NCI-H1417 (cell line): ENCODE data around the gene KIFC1.

ENCODE experiments used
- DNase-seq, 3 experiments: peaks; one replicate each; lab custom pipeline; 2025; lab: John Stamatoyannopoulos, UW

The KIFC1 gene

DNA sequence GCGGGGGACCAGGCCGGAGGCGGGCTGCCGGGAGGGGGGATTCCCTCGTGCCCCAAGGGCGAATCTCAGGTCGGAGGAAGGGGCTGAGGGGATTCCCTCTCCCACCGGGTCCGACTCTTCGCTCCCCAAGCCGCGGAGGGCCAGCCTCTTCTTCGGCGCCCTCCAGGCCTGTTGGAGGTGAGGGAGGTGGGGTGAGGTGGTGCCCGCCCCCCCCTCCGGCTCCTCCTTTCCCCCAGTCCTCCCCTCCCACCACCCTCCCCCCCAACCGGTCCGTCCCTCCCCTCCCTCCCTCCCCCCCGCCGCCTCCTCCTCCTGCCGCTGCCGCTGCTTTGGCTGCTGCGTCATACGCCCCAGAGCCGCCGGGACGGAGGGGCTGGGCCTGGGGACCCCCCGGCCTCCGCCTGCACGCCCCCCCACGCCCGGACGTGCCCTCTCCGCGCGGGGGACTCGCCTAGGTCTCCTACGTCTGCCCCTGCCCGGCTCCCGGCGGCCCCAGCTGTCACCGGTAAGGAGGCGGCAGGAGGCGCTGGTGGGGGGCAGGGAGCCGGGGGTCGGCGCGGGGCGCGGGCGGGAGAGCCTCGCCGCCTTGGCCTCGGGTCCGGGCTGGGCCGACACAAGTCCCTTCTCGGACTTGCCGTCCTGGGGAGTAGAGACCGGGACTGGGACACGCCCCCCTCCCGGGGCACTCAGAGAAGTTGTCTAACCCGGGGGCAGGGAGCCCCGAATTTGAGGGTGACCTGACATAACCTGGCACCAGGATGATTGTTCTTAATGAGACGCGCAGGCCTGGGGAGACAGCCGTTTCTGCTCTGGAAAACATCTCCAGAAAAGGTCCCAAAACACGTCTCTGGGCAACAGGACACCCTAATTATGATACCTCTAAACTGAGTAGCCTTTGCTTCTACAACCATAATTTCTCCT is 19.3 kb downstream of the KIFC1 start, which contains the start of gene PHF1:
Gene PHF1 (plus strand): TSS at position 304 of the 921 bp plus-strand sequence. CDS start 1,250 bp downstream, outside the sequence.
- DNase-seq = peak in 2 of 3 experiments; percentile 70 to 74

DNA sequence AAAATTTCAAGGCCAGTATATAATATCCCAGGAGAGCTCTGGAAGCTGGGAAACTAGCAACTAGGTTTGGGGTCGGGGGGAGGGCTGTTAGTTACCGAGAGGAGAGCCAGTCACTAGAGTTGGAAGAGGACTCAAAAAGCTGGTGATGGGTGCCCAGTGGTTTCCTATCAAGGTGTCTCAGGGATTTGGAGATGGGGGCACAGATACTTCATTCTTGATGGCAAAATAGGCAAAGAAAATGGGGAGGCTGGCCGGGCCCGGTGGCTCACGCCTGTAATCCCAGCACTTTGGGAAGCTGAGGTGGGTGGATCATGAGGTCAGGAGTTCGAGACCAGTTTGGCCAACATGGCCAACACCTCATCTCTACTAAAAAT is 20.0 kb downstream of the KIFC1 start:
- peak in 1 of 3 experiments; percentile 31 for DNase-seq

- DNase-seq = no peak
These were observed 20.8 kb downstream of the KIFC1 start for GRCh38 chr6:33412140-33413009.

DNA sequence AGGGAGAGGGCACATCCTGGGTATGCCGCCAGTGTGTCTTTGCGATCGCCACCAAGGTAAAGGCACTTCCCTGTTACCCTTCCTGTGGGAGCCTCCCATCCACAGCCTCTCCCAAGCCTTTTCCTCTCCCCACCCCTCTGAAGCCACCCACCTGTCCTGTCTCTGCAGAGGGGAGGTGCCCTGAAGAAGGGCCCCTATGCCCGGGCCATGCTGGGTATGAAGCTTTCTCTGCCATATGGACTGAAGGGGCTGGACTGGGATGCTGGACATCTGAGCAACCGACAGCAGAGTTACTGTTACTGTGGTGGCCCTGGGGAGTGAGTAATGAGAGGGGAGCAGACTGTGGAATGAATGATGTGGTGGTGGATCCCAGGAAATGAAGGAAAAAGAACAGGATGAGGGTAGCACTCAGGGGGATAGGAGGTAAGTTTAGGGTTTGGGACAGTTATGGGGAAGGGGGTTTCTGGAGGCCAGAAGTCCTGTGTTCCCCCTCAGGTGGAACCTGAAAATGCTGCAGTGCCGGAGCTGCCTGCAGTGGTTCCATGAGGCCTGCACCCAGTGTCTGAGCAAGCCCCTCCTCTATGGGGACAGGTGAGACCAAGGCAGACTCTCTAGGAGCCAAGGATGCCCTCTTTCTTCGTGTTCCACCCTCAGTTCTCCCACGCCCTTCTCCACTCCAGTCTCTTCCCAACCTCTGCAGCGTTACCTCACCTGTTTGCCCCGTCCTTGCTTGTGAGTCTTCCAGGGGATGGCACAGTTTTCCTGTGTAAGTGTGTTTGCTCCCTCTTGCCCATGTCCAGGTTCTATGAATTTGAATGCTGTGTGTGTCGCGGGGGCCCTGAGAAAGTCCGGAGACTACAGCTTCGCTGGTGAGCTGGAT is 21.9 kb downstream of the KIFC1 start:
- no peak for DNase-seq

DNA sequence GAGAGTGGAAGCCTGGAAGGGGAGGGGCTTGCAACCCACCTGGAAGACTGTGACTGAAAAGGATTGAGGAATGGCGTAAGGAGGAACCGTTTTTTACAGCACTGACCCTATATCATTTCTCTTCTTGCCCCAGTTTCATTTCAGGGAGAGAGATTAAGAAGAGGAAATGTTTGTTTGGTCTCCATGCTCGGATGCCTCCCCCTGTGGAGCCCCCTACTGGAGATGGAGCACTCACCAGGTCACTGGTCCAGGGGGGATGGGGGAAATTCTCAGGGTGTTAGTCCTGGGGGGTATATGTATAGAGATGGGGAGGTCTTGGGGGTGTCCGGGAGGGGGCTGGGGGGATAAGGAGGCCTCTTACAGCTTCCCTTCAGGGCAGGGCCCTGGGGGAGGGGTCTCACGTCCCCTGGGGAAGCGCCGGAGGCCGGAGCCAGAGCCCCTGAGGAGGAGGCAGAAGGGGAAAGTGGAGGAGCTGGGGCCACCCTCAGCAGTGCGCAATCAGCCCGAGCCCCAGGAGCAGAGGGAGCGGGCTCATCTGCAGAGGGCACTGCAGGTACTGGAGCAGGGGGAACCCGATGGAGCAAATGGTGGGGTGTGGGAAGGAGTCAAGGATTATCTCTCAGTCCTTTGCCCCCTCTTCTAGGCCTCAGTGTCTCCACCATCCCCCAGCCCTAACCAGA is 23.1 kb downstream of the KIFC1 start:
- DNase-seq = no peak

DNA sequence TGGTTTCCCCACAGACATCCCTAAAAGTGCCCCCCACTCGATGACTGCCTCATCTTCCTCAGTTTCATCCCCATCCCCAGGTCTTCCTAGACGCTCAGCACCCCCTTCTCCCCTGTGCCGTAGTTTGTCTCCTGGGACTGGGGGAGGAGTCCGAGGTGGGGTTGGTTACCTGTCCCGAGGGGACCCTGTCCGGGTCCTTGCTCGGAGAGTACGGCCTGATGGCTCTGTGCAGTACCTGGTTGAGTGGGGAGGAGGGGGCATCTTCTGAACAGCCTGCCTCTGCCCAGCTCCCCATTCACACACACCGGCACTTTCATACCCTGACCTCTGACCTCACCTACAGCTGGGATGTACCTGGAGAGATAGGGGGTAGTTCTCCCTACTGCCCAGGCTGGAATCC is 24.2 kb downstream of the KIFC1 start:
- DNase-seq = no peak

- no peak for DNase-seq
These were observed 24.9 kb downstream of the KIFC1 start for GRCh38 chr6:33416386-33417127.

- peak in 1 of 3 experiments; percentile 51 for DNase-seq
These were observed 25.7 kb downstream of the KIFC1 start for GRCh38 chr6:33417128-33417902.

GRCh38 chr6:33417903-33418689 is 26.5 kb downstream of the KIFC1 start, which contains the start of gene CUTA:
TSS of gene CUTA (minus strand) at chr6:33418107. CDS start at chr6:33418000, 107 bp downstream.
- DNase-seq = peak; percentile 99 to 100 (median 99)

DNA sequence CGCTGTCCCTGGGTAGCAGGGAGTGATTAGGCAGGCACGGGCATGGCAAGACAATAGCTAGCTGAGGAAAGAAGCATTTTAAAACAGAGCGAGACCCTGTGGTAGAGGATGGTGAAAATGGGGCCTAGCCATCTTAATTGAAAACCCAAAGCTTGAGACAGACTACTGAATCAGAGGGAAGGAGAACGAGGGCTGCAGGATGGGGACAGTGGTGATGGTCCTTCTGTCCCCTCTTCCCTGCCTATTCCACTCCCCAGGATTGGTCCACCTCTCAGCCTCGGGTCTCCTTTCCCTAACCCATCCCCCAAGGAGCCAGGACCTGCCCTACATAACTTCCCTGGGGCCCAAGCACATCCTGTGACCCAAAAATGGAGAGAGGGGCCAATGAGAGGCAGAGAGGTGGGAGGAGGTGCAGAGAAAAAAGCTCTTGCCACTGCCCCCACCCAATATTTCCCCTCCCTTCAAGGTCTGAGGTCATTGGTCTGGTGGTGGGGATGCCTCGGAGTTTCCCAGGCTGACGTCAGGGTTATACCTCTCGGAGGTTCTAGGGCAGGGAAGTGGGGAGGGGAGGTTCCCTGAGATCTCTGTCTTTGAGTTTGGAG is 27.2 kb downstream of the KIFC1 start:
- DNase-seq = no peak

DNA sequence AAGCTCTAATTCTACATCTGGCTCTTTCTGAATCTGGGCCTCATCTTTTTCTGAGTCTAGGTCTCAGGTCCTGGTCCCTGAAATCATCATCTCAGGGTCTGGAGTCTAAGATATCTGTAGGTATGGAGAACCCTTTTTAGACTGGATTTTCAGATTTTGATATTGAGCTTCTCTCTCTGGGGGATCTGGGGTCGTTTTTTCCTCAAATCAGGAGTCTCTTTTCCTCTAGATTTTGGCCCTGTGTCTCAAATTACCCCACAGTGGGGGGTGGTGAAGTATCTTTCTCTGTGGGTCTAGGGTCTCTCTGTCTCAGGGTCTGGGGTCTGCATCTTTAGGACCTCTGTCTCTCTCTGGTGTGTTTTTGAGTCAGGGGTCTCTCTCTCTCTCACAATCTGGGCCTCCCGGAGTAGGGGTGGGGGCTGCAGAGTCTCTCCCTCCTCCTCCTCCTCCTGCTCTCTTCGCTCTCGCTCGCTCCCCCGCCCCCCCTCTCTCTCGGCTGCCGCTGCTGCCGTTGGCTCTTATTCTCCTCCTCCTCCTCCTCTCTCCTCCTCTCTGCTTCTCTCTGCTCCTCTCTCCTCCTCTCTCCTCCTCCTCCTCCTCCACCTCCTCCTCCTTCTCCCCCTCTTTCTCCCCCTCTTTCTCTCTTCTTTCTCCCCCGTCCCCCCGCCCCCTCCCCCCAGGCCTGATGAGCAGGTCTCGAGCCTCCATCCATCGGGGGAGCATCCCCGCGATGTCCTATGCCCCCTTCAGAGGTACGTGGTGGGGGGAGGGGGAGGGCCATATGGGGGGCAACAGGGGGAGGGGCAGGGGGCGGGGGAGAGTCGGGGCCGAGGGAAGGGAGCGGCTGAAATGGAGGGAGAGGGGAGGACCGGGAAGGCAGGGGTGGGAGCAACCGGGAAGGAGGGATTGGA is 28.2 kb downstream of the KIFC1 start, which contains the start of gene SYNGAP1:
Gene SYNGAP1 (plus strand): TSS at position 486 of the 911 bp plus-strand sequence. CDS start 200 bp downstream, at position 686.
- DNase-seq = peak; percentile 5 to 55 (median 47)

DNA sequence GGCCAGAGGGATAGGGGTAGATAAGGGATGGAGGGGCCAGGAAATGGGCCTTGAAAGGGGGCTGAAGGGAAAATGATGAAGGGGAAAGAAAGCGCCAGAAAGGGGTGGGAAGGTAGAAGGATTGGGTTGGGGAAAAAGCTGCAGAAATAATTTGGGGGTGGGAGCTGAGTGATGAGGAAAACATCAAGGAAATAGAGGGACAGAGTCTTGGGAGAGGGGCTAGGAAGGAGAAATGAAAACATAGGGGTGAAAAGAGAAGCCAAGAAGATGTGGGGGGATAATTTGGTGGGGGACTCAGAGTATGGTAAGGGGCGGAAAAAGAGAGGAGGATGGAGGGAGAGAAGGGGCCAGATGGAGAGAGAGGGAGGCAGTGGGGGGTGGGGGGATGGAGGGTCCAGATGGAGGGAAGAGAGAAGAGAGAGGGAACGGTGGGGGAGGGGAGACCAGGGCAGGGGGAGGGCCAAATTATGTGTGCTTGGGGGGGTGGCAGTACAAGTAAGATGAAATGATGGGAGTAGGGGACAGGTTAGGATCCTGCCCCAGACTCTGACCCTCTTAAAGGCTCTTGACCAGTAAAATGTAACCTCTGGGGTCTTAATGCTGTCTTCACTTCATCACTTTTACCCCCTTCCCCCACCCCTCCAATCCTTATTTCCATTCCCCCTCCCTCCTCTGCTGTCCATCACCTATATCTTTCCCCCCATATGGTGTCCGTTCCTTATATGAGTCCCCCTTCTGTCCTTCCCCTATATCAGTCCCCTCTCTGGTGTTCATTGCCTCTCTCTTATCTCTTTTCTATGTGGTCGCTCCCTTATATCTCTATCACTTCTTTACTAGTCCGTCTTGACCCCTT is 29.1 kb downstream of the KIFC1 start:
- DNase-seq = peak in 1 of 3 experiments; percentile 29

DNA sequence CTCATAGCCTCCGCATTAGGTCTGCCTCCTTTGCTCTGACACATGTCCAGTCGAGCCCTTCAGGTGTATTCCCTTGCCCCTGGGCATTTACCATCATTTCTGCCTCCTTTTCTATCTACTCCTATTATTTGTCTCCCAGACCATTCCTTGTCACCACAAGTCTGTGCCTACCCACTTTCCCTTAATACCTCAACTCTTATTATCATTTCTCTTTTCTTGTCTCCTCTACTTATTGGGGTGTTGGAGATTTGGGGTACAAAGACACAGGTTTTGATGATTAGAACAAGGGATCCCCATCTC is 29.7 kb downstream of the KIFC1 start:
- no peak for DNase-seq

DNA sequence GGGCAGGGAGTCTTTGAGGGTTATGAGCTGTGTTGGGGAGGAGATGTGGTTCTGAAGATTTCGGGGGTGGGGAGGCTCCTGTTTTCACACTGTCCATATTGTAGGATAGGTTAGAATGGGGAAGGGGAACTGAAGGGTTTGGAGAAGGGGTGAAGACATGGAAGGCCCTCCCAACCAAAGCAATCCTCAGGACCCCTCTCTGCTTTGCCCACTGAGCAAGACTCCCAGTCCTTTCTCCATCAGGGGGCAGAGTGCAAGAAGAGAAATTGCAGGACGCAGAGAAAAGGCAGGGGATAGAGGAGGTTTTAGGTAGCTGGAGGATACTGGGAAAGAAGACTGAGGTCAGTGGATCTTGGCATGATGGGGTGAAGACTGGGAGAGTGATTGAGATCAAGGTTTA is 32.2 kb downstream of the KIFC1 start:
- no peak for DNase-seq

GRCh38 chr6:33424855-33425667 is 33.4 kb downstream of the KIFC1 start:
- DNase-seq = no peak
